Endodermal cell (in vitro differentiated cells): ENCODE data around the gene SUPT3H. TPM values are rescaled to one million over a fixed set of nuclear protein-coding genes. Genes with fewer than 3 reads are reported as not detected.

Source experiments
- DNase-seq: peaks from one replicate; pipeline ENCODE4 v3.0.0-alpha.2; 2017
- H3K27ac ChIP-seq: 2 replicates; pipeline ENCODE4 v1.5.1; 2013; ENCODE audit warnings: mild to moderate bottlenecking, low read depth, low read length, moderate library complexity
- H3K27me3 ChIP-seq: 2 replicates; pipeline ENCODE4 v1.6.1; 2013; ENCODE audit warnings: mild to moderate bottlenecking, low read length, moderate library complexity; ENCODE audit not compliant: insufficient read depth, control insufficient read depth, poor library complexity, severe bottlenecking
- H3K36me3 ChIP-seq: 2 replicates; pipeline ENCODE4 v1.7.0; 2013; ENCODE audit warnings: mild to moderate bottlenecking, low read length, moderate library complexity; ENCODE audit not compliant: control insufficient read depth, insufficient read depth
- H3K4me1 ChIP-seq: one replicate; pipeline ENCODE4 v1.7.0; 2013; ENCODE audit warnings: low read length; ENCODE audit not compliant: control insufficient read depth, insufficient read depth
- H3K4me3 ChIP-seq: 2 replicates; pipeline ENCODE4 v1.5.1; 2013; ENCODE audit warnings: mild to moderate bottlenecking, low read length, moderate library complexity
- H3K9ac ChIP-seq: 2 replicates; pipeline ENCODE4 v1.6.1; 2013; ENCODE audit warnings: mild to moderate bottlenecking, low read length, moderate library complexity; ENCODE audit not compliant: poor library complexity, severe bottlenecking; ENCODE audit errors: extremely low read depth
- H3K9me3 ChIP-seq: 2 replicates; pipeline ENCODE4 v1.6.1; 2013; ENCODE audit warnings: mild to moderate bottlenecking, low read length, moderate library complexity; ENCODE audit not compliant: control insufficient read depth
- H3K27ac Mint-ChIP-seq: 2 replicates; pipeline ENCODE4 v1.8.0; 2020; ENCODE audit warnings: mixed read lengths
- H3K27me3 Mint-ChIP-seq: 2 replicates; pipeline ENCODE4 v1.8.0; 2021; ENCODE audit warnings: mild to moderate bottlenecking, mixed read lengths; ENCODE audit not compliant: insufficient read depth
- H3K36me3 Mint-ChIP-seq: 2 replicates; pipeline ENCODE4 v1.8.0; 2020; ENCODE audit warnings: low read depth, mixed read lengths
- H3K4me1 Mint-ChIP-seq: 2 replicates; pipeline ENCODE4 v1.8.0; 2020; ENCODE audit warnings: mixed read lengths
- H3K4me3 Mint-ChIP-seq: 2 replicates; pipeline ENCODE4 v1.8.0; 2020; ENCODE audit warnings: mild to moderate bottlenecking, moderate library complexity, mixed read lengths
- H3K9me3 Mint-ChIP-seq: 2 replicates; pipeline ENCODE4 v1.8.0; 2020; ENCODE audit warnings: mild to moderate bottlenecking, mixed read lengths
- WGBS, 2 experiments: methylation state at CpG; one replicate each; pipeline versions ENCODE4 v1.1.5 to v1.1.7; 2013; ENCODE audit warnings: missing lambda C conversion rate in 2 of 2, mixed read lengths in 1 of 2; ENCODE audit not compliant: insufficient coverage in 1 of 2, insufficient read length in 1 of 2; 5-methylcytosine and 5-hydroxymethylcytosine counted together
- total RNA-seq, 2 donors: library from RNA; stranded (reverse); fragmentation: NEBNext Ultra II Directional in 1 of 2; extraction: Animal tissue kit (Norgen Biotek cat#: 25700) in 1 of 2; gene quantifications; 2 replicates in 1 of 2; 3 replicates in 1 of 2; pipeline ENCODE4 v1.2.1, GENCODE V29; 2021
- TF ChIP-seq, protein P1 (sequence below): fragments of 200-600 bp; sonication (generic); conservative IDR thresholded peaks from 2 replicates; pipeline ENCODE4 v1.5.0; 2021; ENCODE audit warnings: antibody characterized with exemption, mild to moderate bottlenecking

Gene SUPT3H
- total RNA-seq, 2 donors from 2014 or later = 32.4 to 34.7 TPM

DNA sequence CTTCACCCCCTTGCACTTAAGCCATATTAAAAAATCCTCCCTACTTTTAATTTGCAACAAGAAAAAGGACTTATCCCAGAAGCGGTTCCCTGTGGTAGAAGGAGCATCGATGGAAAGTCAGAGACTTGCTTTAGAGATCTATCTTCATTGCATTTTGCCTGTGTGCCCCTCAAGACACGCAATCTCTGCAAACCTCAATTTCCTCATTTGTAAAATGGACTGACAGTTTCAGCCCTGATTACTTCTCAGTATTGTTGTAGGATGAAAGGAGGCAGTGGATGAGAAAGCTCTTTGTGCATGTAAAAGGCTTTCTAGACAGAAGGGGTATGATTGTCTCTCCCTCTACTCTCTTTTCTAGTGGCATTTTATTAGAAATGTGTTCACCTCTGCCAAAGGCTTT lies 580.0 kb downstream of the SUPT3H start:
- WGBS, 2 experiments = 72 to 83% methylated on average over 1 to 3 of the region's 3 CpGs
- no peaks in the 10 kb centered on the region for H3K36me3 Mint-ChIP-seq

DNA sequence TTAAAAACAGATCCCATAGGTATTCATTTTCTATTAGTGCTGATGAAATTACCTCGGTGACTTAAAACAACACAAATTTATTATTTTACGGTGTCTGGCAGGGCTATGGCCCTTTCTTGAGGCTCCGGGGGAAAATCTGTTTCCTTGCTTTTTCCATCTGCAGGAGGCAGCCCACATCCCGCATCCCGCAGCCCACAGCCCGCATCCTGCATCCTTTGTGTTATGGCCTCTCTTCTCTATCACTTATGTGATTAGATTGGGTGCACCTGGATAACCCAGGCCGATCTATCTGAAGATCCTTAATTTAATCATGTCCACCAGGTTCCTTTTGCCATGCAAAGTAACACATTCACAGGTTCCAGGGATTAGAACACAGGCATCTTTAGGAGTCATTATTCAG lies 582.4 kb downstream of the SUPT3H start:
- no peak overlapping the region for H3K27ac Mint-ChIP-seq
- H3K27me3 ChIP-seq = no peaks in the 10 kb centered on the region
- H3K36me3 Mint-ChIP-seq = no peaks in the 10 kb centered on the region
- 87 to 100% methylated on average over 3 to 7 of the region's 7 CpGs for WGBS, 2 experiments
- peaks cover 9% of the 10 kb centered on the region for H3K9me3 ChIP-seq
- H3K4me1 ChIP-seq = no peaks in the 10 kb centered on the region
- no peak overlapping the region for H3K4me3 Mint-ChIP-seq
- H3K9ac ChIP-seq = no peak overlapping the region
- peaks cover 4% of the 10 kb centered on the region for H3K27me3 Mint-ChIP-seq
- no peaks in the 10 kb centered on the region for H3K9me3 Mint-ChIP-seq
- TF ChIP-seq, protein P1, sequence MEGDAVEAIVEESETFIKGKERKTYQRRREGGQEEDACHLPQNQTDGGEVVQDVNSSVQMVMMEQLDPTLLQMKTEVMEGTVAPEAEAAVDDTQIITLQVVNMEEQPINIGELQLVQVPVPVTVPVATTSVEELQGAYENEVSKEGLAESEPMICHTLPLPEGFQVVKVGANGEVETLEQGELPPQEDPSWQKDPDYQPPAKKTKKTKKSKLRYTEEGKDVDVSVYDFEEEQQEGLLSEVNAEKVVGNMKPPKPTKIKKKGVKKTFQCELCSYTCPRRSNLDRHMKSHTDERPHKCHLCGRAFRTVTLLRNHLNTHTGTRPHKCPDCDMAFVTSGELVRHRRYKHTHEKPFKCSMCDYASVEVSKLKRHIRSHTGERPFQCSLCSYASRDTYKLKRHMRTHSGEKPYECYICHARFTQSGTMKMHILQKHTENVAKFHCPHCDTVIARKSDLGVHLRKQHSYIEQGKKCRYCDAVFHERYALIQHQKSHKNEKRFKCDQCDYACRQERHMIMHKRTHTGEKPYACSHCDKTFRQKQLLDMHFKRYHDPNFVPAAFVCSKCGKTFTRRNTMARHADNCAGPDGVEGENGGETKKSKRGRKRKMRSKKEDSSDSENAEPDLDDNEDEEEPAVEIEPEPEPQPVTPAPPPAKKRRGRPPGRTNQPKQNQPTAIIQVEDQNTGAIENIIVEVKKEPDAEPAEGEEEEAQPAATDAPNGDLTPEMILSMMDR = no peak
- no peak for DNase-seq
- H3K4me3 ChIP-seq = no peak overlapping the region
- no peaks in the 10 kb centered on the region for H3K36me3 ChIP-seq
- H3K27ac ChIP-seq = no peak overlapping the region
- peaks cover 4% of the 10 kb centered on the region for H3K4me1 Mint-ChIP-seq

More for the DNA sequence above, 580.0 kb downstream of the SUPT3H start:
- no peak overlapping the region for H3K9ac ChIP-seq
- no peaks in the 10 kb centered on the region for H3K9me3 Mint-ChIP-seq
- no peaks in the 10 kb centered on the region for H3K36me3 ChIP-seq
- H3K4me3 Mint-ChIP-seq = no peak overlapping the region
- no peak overlapping the region for H3K4me3 ChIP-seq
- H3K27me3 ChIP-seq = no peaks in the 10 kb centered on the region
- H3K27ac ChIP-seq = no peak overlapping the region
- peaks cover 17% of the 10 kb centered on the region for H3K4me1 Mint-ChIP-seq
- H3K4me1 ChIP-seq = peaks cover 7% of the 10 kb centered on the region
- H3K27me3 Mint-ChIP-seq = peaks cover 6% of the 10 kb centered on the region
- peaks cover 9% of the 10 kb centered on the region for H3K9me3 ChIP-seq
- H3K27ac Mint-ChIP-seq = no peak overlapping the region
- no peak for DNase-seq
- TF ChIP-seq, protein P1 = no peak

- H3K4me1 Mint-ChIP-seq = peaks cover 12% of the 10 kb centered on the region
- Histone ChIP-seq H3K27me3 (no peaks in the 10 kb centered on the region), H3K36me3 (no peaks in the 10 kb centered on the region), H3K9me3 (no peaks in the 10 kb centered on the region), H3K4me1 (peaks cover 4% of the 10 kb centered on the region), H3K27ac (no peak overlapping the region), H3K4me3 (no peak overlapping the region), H3K9ac (no peak overlapping the region)
- DNase-seq = no peak
- peaks cover 12% of the 10 kb centered on the region for H3K9me3 Mint-ChIP-seq
- H3K36me3 Mint-ChIP-seq = peaks cover 3% of the 10 kb centered on the region
- no peak overlapping the region for H3K27ac Mint-ChIP-seq
- no peak overlapping the region for H3K4me3 Mint-ChIP-seq
- WGBS, 2 experiments = 85 to 90% methylated on average over 4 to 7 of the region's 7 CpGs
- TF ChIP-seq, protein P1 = no peak
- peaks cover 6% of the 10 kb centered on the region for H3K27me3 Mint-ChIP-seq
These were observed 587.9 kb downstream of the SUPT3H start for GRCh38 chr6:44789806-44790205.
